H1 (cell line): ENCODE data around the gene SPOCD1. TPM values are rescaled to one million over a fixed set of nuclear protein-coding genes. Genes with fewer than 3 reads are reported as not detected.

Source experiments
- CTCF ChIA-PET: fragments of 300-600 bp; sonication (Branson Sonifier 250); formaldehyde crosslinking; loops from one replicate; lab custom pipeline; 2021; ENCODE audit not compliant: partially characterized antibody; lab: Charles Lee
- POLR2A ChIA-PET: fragments of 300-600 bp; sonication (Branson Sonifier 250); formaldehyde crosslinking; loops from one replicate; lab custom pipeline; 2021; ENCODE audit warnings: inconsistent platforms; ENCODE audit not compliant: partially characterized antibody; lab: Charles Lee
- DNase-seq, 2 experiments: peaks; one replicate each; pipeline versions ENCODE4 v3.0.0 to v3.0.0-alpha.2; 2010 to 2022; ENCODE audit warnings: low spot score in 2 of 2, low read depth in 1 of 2, mixed read lengths in 1 of 2
- FAIRE-seq: peaks from 2 replicates; lab custom pipeline; 2011; peaks lifted over from hg19 to GRCh38; lab: Jason Lieb, UNC
- H2AFZ ChIP-seq: 2 replicates; pipeline ENCODE4 v1.8.1; 2012; ENCODE audit warnings: low read length, inconsistent platforms
- H2AK5ac ChIP-seq: 2 replicates; pipeline ENCODE4 v1.6.1; 2013; ENCODE audit warnings: low read depth, low read length
- H2BK120ac ChIP-seq: replicated peaks from 2 replicates; pipeline ENCODE3; 2013; ENCODE audit warnings: low read depth, low read length, inconsistent platforms
- H2BK12ac ChIP-seq: 2 replicates; pipeline ENCODE4 v1.6.1; 2013; ENCODE audit warnings: low read depth, low read length
- H2BK15ac ChIP-seq: 2 replicates; pipeline ENCODE4 v1.6.1; 2013; ENCODE audit warnings: low read length
- H2BK20ac ChIP-seq: 2 replicates; pipeline ENCODE4 v1.6.1; 2013; ENCODE audit warnings: low read length
- H2BK5ac ChIP-seq: 2 replicates; pipeline ENCODE4 v1.6.1; 2013; ENCODE audit warnings: low read depth, low read length
- H3K14ac ChIP-seq: 2 replicates; pipeline ENCODE4 v1.6.1; 2013; ENCODE audit warnings: inconsistent platforms; ENCODE audit not compliant: insufficient read length
- H3K18ac ChIP-seq: 2 replicates; pipeline ENCODE4 v1.6.1; 2013; ENCODE audit warnings: low read length; ENCODE audit errors: extremely low read depth
- H3K23ac ChIP-seq: 2 replicates; pipeline ENCODE4 v1.6.1; 2013; ENCODE audit warnings: inconsistent platforms; ENCODE audit not compliant: insufficient read length
- H3K23me2 ChIP-seq: 2 replicates; pipeline ENCODE4 v1.6.1; 2013; ENCODE audit warnings: low read depth, low read length
- H3K27ac ChIP-seq: 2 replicates; pipeline ENCODE4 v1.6.1; 2011; ENCODE audit warnings: low read depth, low read length, inconsistent platforms
- H3K27me3 ChIP-seq, 4 experiments: replicated peaks in 1 of 4; 1 replicate in 1 of 4; 2 replicates in 3 of 4; pipeline versions ENCODE4 v1.6.1 to v1.8.1; 2011 to 2013; ENCODE audit warnings: low read length in 3 of 4, mild to moderate bottlenecking in 3 of 4, inconsistent platforms in 2 of 4, mixed read lengths in 2 of 4, moderate library complexity in 1 of 4; ENCODE audit not compliant: control insufficient read depth in 3 of 4, insufficient read depth in 3 of 4; ENCODE audit errors: extremely low read depth in 1 of 4
- H3K36me3 ChIP-seq, 4 experiments: 2 replicates each; pipeline versions ENCODE4 v1.6.1 to v1.8.1; 2011 to 2013; ENCODE audit warnings: mild to moderate bottlenecking in 4 of 4, low read length in 3 of 4, moderate library complexity in 2 of 4, control low read depth in 1 of 4, inconsistent platforms in 1 of 4; ENCODE audit not compliant: insufficient read depth in 4 of 4, control insufficient read depth in 2 of 4
- H3K4ac ChIP-seq: replicated peaks from 2 replicates; pipeline ENCODE3; 2013; ENCODE audit warnings: low read length, low read depth, mixed read lengths, inconsistent platforms; ENCODE audit not compliant: insufficient read length
- H3K4me1 ChIP-seq, 4 experiments: replicated peaks in 1 of 4; 1 replicate in 1 of 4; 2 replicates in 3 of 4; pipeline versions ENCODE4 v1.6.1 to v1.8.1; 2011 to 2013; ENCODE audit warnings: low read length in 3 of 4, inconsistent platforms in 2 of 4, mixed read lengths in 1 of 4; ENCODE audit not compliant: insufficient read depth in 4 of 4, control insufficient read depth in 3 of 4
- H3K4me2 ChIP-seq, 2 experiments: 2 replicates each; pipeline versions ENCODE4 v1.6.1 to v1.8.1; 2011 to 2013; ENCODE audit warnings: low read depth in 2 of 2, low read length in 2 of 2, control low read depth in 1 of 2, inconsistent platforms in 1 of 2, mild to moderate bottlenecking in 1 of 2; ENCODE audit not compliant: insufficient read depth in 1 of 2
- H3K4me3 ChIP-seq, 4 experiments: fragments of 200-600, 300-600 bp in 1 of 4; sonication (generic), shearing (Covaris generic), sonication (Bioruptor Twin) in 1 of 4; 2 replicates each; pipeline versions ENCODE4 v1.5.1 to v1.8.1; 2011 to 2016; ENCODE audit warnings: low read length in 4 of 4, low read depth in 3 of 4, control low read depth in 2 of 4, inconsistent platforms in 2 of 4, mild to moderate bottlenecking in 2 of 4, mixed read lengths in 1 of 4, moderate library complexity in 1 of 4; ENCODE audit not compliant: insufficient read depth in 2 of 4; ENCODE audit errors: extremely low read depth in 1 of 4
- H3K56ac ChIP-seq: replicated peaks from 2 replicates; pipeline ENCODE3; 2013; ENCODE audit warnings: low read depth, mild to moderate bottlenecking, mixed read lengths, low read length, inconsistent platforms; ENCODE audit not compliant: insufficient read length
- H3K79me1 ChIP-seq: 2 replicates; pipeline ENCODE4 v1.6.1; 2013; ENCODE audit warnings: low read depth, low read length, control low read depth
- H3K79me2 ChIP-seq, 2 experiments: 2 replicates each; pipeline versions ENCODE4 v1.6.1 to v1.8.1; 2012 to 2013; ENCODE audit warnings: low read length in 2 of 2, mild to moderate bottlenecking in 2 of 2, inconsistent platforms in 1 of 2; ENCODE audit not compliant: insufficient read depth in 2 of 2, control insufficient read depth in 1 of 2
- H3K9ac ChIP-seq, 4 experiments: replicated peaks in 1 of 4; 1 replicate in 1 of 4; 2 replicates in 3 of 4; pipeline versions ENCODE4 v1.6.1 to v1.8.1; 2011 to 2013; ENCODE audit warnings: low read depth in 3 of 4, low read length in 3 of 4, control low read depth in 2 of 4, mild to moderate bottlenecking in 2 of 4, moderate library complexity in 2 of 4, inconsistent platforms in 1 of 4; ENCODE audit errors: extremely low read depth in 1 of 4
- H3K9me3 ChIP-seq, 2 experiments: 2 replicates each; pipeline versions ENCODE4 v1.6.1 to v1.8.1; 2012 to 2013; ENCODE audit warnings: mild to moderate bottlenecking in 2 of 2, moderate library complexity in 2 of 2, control low read depth in 1 of 2, inconsistent platforms in 1 of 2, low read depth in 1 of 2, low read length in 1 of 2, mixed read lengths in 1 of 2; ENCODE audit not compliant: insufficient read depth in 2 of 2
- H4K20me1 ChIP-seq, 2 experiments: replicated peaks in 1 of 2; 2 replicates each; pipeline versions ENCODE3 to v1.8.1; 2011 to 2013; ENCODE audit warnings: inconsistent platforms in 2 of 2, low read length in 2 of 2, mild to moderate bottlenecking in 1 of 2; ENCODE audit not compliant: insufficient read depth in 2 of 2, control insufficient read depth in 1 of 2
- H4K5ac ChIP-seq: 2 replicates; pipeline ENCODE4 v1.6.1; 2013; ENCODE audit warnings: low read length, low read depth, mixed read lengths, inconsistent platforms; ENCODE audit not compliant: insufficient read length
- H4K8ac ChIP-seq: 2 replicates; pipeline ENCODE4 v1.8.0; 2013; ENCODE audit warnings: mild to moderate bottlenecking, moderate library complexity, low read length, inconsistent platforms; ENCODE audit not compliant: insufficient read depth; ENCODE audit errors: extremely low read depth
- H4K91ac ChIP-seq: replicated peaks from 2 replicates; pipeline ENCODE3; 2013; ENCODE audit warnings: low read length, mixed read lengths, inconsistent platforms; ENCODE audit not compliant: insufficient read length
- CHD1 ChIP-seq: IDR thresholded peaks from 2 replicates; pipeline ENCODE4 v1.6.1; 2012; ENCODE audit warnings: low read depth, low read length, improper control_type of control experiment
- HDAC2 ChIP-seq, 2 experiments: fragments of 300-600 bp in 1 of 2; sonication (generic) in 1 of 2; IDR thresholded peaks; 2 replicates each; pipeline ENCODE4 v1.6.1; 2011 to 2012; ENCODE audit warnings: low read depth in 2 of 2, low read length in 2 of 2, mild to moderate bottlenecking in 2 of 2, moderate library complexity in 2 of 2, borderline replicate concordance in 1 of 2, inconsistent platforms in 1 of 2
- KDM1A ChIP-seq: fragments of 200-600, 300-600 bp; sonication (generic); IDR thresholded peaks from 2 replicates; pipeline ENCODE4 v1.7.1; 2016; ENCODE audit warnings: mild to moderate bottlenecking, low read length, borderline replicate concordance
- RAD21 ChIP-seq, 2 experiments: IDR thresholded peaks in 1 of 2; conservative IDR thresholded peaks in 1 of 2; 2 replicates each; pipeline ENCODE4 v1.6.1; 2011; ENCODE audit warnings: low read depth in 2 of 2, low read length in 2 of 2, improper control_type of control experiment in 1 of 2, inconsistent platforms in 1 of 2, mild to moderate bottlenecking in 1 of 2, moderate library complexity in 1 of 2
- WGBS, 2 experiments: shearing (Covaris generic) in 1 of 2; methylation state at CpG; one replicate each; pipeline versions ENCODE4 v1.1.6 to v1.1.7; 2013 to 2015; ENCODE audit warnings: low lambda C conversion rate in 2 of 2, mixed read lengths in 2 of 2, inconsistent platforms in 1 of 2, low coverage in 1 of 2, missing lambda C conversion rate in 1 of 2; ENCODE audit not compliant: insufficient replicate concordance in 2 of 2, insufficient coverage in 1 of 2, insufficient read length in 1 of 2; ENCODE audit errors: extremely low coverage in 1 of 2, missing lambda C conversion rate in 1 of 2; 5-methylcytosine and 5-hydroxymethylcytosine counted together
- polyA plus RNA-seq, 7 experiments: library from polyadenylated mRNA; depleted of rRNA in 3 of 7; stranded (reverse) in 5 of 7; unstranded in 2 of 7; fragments of >200 nt in 5 of 7; fragments of 200-250 nt in 2 of 7; gene quantifications; 1 replicate in 5 of 7; 2 replicates in 1 of 7; 4 replicates in 1 of 7; pipeline versions ENCODE4 v1.2.1 to v1.2.3, GENCODE V29; 2011 to 2013; ENCODE audit warnings: missing spikeins in 2 of 7, mixed read lengths in 2 of 7
- total RNA-seq: library from RNA; stranded (reverse); fragmentation: NEBNext Ultra II Directional; extraction: Animal tissue kit (Norgen Biotek cat#: 25700); gene quantifications from 2 replicates; pipeline ENCODE4 v1.2.1, GENCODE V29; 2021

SPOCD1 gene
- total and polyA plus RNA-seq, 2 of the 8 experiments (the other 6 are each of a cell fraction or from before 2014, with no cell fraction given) = 1.8 to 2.9 TPM

GRCh38 chr1:31757204-31757679 lies 58.6 kb downstream of the SPOCD1 start:
- Histone ChIP-seq H3K4ac (no peak overlapping the region), H4K8ac (no peak overlapping the region), H3K36me3 (no peaks in the 10 kb centered on the region), H4K91ac (no peak overlapping the region), H3K27ac (no peak overlapping the region), H3K14ac (no peak overlapping the region), H2BK120ac (no peak overlapping the region), H2BK5ac (peak overlapping the region; percentile 44; the same call in 1 of the 2 replicates), H3K9ac (no peak overlapping the region), H2BK15ac (peak overlapping the region; percentile 88; the same call in 1 of the 2 replicates), H3K23ac (no peak overlapping the region), H3K9me3 (no peaks in the 10 kb centered on the region), H3K79me2 (peaks cover 0 to 4% of the 10 kb centered on the region in 2 experiments; a peak in 1 of 4 replicates), H3K23me2 (peaks cover 4% of the 10 kb centered on the region; the same call in 1 of the 2 replicates), H2AK5ac (0 out of 2 replicates have a peak overlapping the region, but pooled peaks have one; percentile 19), H3K79me1 (peaks cover 3% of the 10 kb centered on the region), H4K20me1 (peaks cover under 1 to 10% of the 10 kb centered on the region in 2 experiments), H3K4me2 (no peak overlapping the region), H3K4me3 (no peak overlapping the region), H2AFZ (no peak overlapping the region), H3K18ac (no peak overlapping the region), H3K4me1 (peaks cover 19 to 36% (median 26%) of the 10 kb centered on the region in 4 experiments), H3K27me3 (peaks cover 0 to 5% (median 3%) of the 10 kb centered on the region in 4 experiments; a peak in 3 of 7 replicates), H4K5ac (no peak overlapping the region), H2BK20ac (no peak overlapping the region), H3K56ac (no peak overlapping the region), H2BK12ac (no peak overlapping the region)
- FAIRE-seq (no peak), DNase-seq (no peak)
- 93% methylated on average over 8 of the region's 8 CpGs; no CpG with 5 or more reads in 1 of the 2 experiments for WGBS, 2 experiments
- ChIA-PET CTCF (interaction anchor here (0.7 to 14.0 kb wide), 10 partner anchors 10 to 207 kb away, joined by 3 to 206 read pairs (median 10); no protein-coding TSS in a partner anchor), POLR2A (interaction anchor here (1.4 to 2.3 kb wide), 3 partner anchors 8 to 14 kb away, joined by 3 to 9 read pairs (median 4); no protein-coding TSS in a partner anchor)
- TF ChIP-seq HDAC2 (IDR thresholded peaks at IDR 0.05; ENCODE audit: borderline replicate concordance in 1 of 2, low read depth in 2 of 2, low read length in 2 of 2) (0 out of 4 replicates have a peak, but pooled peaks of 1 of the 2 experiments have one; percentile 68), KDM1A (peak; percentile 95), CHD1 (no peak), RAD21 (IDR thresholded peaks at IDR 0.05 in 1 of 2, conservative IDR thresholded peaks at IDR 0.05 in 1 of 2; ENCODE audit: low read depth in 2 of 2, low read length in 2 of 2) (no peak)
